Heart left ventricle (tissue), 13 donors: ENCODE data around the gene CNTN4.

Experiments used
- POLR2A ChIP-seq, 2 donors: fragments of 450-650 bp; IDR thresholded peaks; one replicate each; pipeline ENCODE4 v1.6.1; 2017; ENCODE audit warnings: antibody characterized with exemption in 2 of 2, mild to moderate bottlenecking in 2 of 2, moderate library complexity in 2 of 2
- TF ChIP-seq, protein P1 (sequence below), 12 donors: fragments of 200-600 bp; sonication (generic) in 4 of 12; IDR thresholded peaks; one replicate each; pipeline versions ENCODE4 v1.5.0 to v1.8.0; 2018 to 2022; ENCODE audit warnings: antibody characterized with exemption in 12 of 12, mild to moderate bottlenecking in 5 of 12
- donor health status: ischemic (EF 13 %, LVEDD 7.1; RV severe dilation, severe dysfunction).
- donor health status: DM: no; HTN: yes; CAD: no.
- donor health status: DM: no; HTN: no; CAD: no.
- donor health status: ischemic (EF 25% LVEDD 6.9; RV normal size, moderate dysfunction).
- donor health status: ischemic (EF 25% LVEDD 5.7; RV mildly dilated, moderate dysfunction).
- donor health status: ischemic (EF 35%, LVEDD 5.7; RV mildly dilated, moderate dysfunction).
- donor health status: nonischemic (EF 11% LVEDD 7.7; RV severe dilation, severe dysfunction).
- donor health status: DM: yes; HTN: yes; CAD: no.
- donor health status: PGD.
- donor health status: ischemic (EF 29% LVEDD 5.4; RV normal size, mild dysfunction).
- donor health status: nonischemic (EF 23%, LVEDD 6.1; RV moderate dilation, normal function).

DNA sequence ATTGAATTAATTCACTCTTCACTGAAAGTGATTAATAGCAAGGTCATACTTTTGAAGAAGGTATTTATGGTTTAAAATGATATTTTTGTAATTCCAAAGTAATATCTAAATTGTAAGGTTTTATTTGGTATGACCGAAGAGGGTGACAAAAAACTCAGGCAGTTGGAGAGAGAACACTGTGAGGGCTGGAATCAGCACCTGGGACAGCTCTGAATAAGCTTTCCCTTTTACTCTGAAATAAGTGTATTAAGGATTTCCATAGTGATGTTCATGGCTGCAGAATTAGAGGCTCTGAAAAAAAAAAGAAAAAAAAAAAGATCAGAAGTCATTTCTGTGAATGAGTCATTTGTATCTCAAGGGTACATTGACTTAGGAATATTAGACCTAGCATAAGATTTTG, 712.1 kb downstream of the CNTN4 start:
- TF ChIP-seq, protein P1, sequence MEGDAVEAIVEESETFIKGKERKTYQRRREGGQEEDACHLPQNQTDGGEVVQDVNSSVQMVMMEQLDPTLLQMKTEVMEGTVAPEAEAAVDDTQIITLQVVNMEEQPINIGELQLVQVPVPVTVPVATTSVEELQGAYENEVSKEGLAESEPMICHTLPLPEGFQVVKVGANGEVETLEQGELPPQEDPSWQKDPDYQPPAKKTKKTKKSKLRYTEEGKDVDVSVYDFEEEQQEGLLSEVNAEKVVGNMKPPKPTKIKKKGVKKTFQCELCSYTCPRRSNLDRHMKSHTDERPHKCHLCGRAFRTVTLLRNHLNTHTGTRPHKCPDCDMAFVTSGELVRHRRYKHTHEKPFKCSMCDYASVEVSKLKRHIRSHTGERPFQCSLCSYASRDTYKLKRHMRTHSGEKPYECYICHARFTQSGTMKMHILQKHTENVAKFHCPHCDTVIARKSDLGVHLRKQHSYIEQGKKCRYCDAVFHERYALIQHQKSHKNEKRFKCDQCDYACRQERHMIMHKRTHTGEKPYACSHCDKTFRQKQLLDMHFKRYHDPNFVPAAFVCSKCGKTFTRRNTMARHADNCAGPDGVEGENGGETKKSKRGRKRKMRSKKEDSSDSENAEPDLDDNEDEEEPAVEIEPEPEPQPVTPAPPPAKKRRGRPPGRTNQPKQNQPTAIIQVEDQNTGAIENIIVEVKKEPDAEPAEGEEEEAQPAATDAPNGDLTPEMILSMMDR (IDR thresholded peaks at IDR 0.05) = no peak
- TF ChIP-seq POLR2A (IDR thresholded peaks at IDR 0.05) = no peak
